HG03558 (cell line): Measurements from ENCODE around the gene SYTL5.

Experiments used
- ATAC-seq: cut with Tn5 transposase; IDR thresholded peaks from one replicate; pipeline ENCODE4 v1.9.1; 2021; ENCODE audit warnings: moderate number of reproducible peaks; ENCODE audit not compliant: unreplicated experiment; ENCODE audit errors: extremely low read depth

The SYTL5 gene

DNA sequence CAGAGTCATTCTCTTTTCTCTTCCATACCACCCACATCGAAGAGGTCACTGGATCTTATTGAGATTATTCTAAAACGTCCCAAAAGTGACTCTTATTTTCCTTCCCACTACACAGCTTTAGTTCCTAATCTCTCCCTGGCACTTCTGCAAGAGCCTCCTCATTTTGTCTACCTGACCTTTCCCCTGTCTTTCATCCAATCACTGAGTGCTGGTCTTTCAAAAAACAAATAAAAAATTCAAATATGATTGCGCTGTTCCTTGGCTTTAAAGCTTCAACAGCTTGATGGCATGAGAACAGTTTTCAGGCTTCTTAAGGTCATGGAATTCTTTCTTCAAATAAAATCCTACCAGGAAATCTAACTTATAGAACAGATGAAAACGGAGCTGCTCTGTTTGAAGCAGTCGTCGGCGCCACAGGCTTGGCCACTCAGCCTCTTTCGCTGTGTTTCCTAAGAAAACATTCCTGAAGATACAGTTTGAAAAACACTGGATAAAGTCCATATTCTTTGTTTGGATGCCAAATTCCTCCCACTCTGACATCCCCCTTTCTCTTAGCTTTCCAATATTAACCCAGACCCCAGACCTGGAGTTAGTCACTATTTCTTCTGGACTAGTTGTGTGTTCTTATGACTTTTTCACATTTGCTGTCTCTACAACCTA lies 12.5 kb downstream of the SYTL5 start:
- no peak for ATAC-seq

DNA sequence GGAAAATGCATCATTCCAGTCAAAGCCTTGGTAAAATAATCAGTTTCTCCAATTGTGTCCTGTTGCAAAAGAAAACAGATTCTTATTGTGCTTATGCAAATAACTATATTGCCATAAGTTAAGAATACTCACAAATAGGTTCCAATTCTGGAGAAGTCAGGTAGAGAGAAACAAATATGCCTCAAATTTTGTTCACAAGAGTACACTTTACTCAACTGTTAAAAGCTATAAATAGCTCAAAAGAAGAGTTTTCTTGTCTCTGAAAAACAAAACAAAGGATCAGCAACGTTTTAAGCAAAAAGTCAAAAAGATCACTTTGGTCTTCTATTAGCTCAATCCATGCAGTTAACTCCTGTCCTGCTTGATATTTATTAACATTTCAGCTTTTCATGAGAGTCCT lies 21.9 kb downstream of the SYTL5 start:
- no peak for ATAC-seq

DNA sequence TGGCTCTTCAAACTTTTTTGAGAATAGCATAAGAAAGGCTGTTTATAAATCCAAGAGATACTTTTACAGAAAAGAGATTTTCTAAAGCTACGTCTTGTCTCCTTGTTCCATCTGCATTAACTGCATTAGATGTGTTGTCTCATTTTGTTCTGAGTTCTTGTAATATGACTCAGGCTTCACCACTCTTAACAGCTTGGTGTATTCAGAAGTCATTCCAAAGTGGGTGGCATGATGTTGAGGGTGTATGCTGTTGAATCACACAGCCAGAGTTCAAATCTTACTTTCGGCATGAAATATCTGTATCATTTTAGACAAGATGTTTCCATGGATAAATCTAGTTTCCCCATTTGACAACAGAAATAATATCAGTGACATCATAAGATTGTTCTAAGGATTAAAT lies 30.1 kb downstream of the SYTL5 start:
- no peak for ATAC-seq

DNA sequence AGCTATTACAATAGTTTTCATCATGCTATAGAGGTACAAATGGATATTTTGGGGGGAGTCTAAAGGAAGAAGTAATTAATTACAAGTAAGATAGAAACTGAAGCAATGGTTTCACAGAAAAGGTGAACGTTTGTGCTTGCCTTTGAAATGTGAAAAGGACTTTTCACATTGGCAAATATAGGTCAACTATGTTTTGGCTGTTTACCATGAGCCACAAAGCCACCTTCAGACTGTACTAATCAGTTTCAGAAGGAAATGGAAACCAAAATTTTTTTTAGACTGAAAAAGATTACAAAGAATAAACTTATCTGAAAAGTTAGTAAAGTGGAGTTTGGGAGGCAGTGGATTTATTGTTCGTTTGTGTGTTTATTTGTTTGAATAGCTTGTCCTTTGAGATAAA lies 32.1 kb downstream of the SYTL5 start:
- ATAC-seq, result no peak

DNA sequence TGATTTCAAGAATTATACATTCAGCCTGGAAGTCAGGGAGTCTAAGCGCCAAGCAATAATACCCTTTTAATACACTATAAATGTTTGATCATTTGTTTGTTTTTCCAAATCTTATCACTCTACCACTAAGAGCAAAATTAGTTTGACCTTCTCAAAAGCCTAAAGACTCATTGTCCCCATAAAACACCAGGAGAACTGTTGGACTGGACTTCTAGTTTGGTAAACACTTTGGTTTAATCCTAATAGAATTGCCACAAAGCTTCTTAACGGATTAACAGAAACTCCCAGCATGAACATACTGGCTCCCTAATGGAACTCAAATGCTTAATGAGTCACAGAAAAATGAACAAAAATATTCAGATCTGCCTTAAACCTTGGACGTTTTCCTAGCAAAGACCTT lies 34.9 kb downstream of the SYTL5 start:
- no peak for ATAC-seq

DNA sequence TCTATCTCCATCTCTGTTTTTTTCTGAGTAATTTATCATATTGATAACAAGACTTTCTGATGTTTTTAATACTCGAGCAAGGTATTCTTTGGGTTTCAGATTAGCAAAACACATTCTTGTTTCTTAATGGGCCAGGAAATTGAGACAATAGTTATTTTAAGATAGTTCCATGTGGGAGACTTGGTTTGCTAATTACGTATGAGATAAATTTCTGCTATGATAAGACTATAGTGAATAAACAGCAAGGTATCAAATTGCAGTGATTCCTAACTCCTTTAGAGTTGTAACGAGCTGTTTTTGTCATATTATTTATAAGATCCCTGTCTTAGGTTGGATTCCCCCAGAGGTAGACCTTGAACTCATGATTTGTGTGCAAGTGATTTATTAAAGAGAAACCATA lies 38.3 kb downstream of the SYTL5 start:
- no peak for ATAC-seq

DNA sequence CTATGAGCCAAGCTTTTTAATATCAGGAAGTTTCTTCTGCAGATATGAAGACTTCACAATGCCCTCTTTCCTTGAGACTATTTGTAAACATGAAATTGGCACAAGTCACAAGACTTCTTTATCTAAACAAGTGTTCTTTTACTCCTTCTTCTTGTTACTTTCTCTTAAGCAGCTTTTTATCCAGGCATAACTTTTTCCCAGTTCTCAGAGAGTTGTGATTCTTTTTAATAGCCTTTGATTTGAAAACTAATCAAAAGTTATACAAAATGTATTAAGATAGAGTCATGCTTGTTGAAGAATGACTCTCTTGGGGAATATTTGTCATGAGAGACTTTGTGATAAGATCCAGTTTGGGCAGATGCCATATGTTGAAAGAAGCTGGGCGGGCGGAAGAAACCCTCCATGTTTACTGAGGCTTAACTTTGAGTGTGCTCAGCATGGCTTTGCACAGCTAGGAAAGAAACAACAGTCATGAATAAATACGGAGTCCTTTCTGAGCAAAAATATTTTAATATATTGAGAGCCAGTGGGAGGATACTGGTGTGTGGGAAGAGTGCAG lies 39.3 kb downstream of the SYTL5 start:
- ATAC-seq, result no peak

DNA sequence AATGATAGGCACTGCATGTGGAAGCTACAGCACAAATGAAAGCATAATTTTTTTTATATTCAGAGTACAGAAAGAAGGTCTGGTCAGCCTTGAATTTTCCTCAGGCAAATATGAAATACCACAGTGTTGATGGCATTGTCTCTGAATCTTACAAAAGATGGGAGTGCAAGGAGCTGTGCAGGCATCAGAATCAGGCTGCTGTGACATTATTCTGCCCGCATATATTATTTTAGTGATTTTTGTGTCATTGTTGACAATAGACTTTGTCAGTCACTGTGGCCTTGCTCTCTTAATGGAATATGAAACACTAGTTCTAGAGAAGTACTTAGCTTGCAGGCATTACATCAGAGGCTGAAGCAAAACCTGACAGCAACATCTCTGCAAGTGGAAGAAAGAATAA lies 42.5 kb downstream of the SYTL5 start:
- ATAC-seq, result no peak

DNA sequence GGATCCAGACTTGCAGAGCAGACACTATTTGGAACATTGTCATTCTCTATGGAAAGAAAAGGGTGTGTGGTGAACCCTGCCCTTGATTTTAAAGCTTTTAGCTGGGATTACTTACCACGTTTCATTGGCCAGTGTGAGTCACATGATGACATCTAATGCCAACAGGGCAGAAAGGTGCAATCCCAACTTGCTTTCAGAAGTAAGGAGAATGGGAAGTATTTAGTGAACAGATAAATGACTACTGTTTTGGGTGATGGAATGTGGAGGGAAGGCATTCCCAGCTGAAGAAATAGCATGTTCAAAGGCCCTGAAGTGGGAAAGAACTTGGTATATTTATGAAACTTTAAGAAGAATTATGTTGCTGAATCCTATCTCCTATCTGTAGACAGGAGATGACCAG lies 44.5 kb downstream of the SYTL5 start:
- no peak for ATAC-seq

DNA sequence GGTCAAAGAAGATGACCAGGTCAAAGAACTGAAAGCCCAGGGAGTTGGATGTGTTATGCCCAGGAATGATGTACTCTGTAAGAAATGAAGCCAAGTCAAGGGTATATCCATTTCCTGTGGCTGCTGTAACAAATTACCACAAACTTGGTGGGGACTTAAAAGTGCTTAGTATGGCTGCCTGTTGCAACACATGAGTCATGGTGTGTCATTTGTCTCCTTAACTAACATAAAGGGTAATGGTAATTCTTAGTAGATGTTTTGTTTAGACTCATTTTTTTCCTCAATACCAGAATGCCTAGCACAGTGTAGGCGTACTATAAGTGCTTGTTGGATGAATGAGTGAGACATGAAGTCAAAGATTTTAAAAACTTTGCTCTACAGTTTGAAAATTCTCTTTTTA lies 45.7 kb downstream of the SYTL5 start:
- ATAC-seq, result no peak

DNA sequence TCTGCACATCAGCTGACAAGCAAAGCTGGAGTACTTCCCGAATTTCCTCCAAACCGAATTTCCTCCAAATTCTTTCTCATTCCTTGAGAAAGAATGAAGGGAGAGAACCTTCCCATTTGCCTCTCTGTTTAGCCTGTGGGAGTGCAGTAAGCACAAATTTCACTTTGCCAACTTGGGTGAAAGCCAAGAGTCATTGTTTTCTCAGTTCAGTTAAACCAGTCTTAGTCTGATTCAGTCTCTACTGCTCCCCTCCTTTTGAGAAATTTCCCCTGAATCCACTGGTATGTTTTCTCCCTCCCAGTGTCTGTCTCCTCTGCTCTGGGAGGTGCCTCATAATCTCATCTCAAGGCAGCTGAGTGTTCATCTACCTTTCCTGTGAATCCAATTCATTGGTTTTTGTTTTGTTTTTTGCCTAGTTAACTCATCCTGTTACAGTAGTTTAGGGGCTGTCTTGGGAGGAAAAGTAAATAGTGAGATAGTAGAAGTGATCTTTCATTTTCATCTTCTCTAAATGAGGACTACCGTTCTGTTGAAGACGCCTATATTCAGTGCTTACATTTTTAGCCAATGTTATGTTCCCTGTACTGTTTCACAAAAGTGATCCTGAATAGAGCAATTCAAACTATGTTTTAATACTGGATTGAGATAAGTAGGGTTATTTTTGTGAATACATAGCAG lies 49.0 kb downstream of the SYTL5 start:
- no peak for ATAC-seq

DNA sequence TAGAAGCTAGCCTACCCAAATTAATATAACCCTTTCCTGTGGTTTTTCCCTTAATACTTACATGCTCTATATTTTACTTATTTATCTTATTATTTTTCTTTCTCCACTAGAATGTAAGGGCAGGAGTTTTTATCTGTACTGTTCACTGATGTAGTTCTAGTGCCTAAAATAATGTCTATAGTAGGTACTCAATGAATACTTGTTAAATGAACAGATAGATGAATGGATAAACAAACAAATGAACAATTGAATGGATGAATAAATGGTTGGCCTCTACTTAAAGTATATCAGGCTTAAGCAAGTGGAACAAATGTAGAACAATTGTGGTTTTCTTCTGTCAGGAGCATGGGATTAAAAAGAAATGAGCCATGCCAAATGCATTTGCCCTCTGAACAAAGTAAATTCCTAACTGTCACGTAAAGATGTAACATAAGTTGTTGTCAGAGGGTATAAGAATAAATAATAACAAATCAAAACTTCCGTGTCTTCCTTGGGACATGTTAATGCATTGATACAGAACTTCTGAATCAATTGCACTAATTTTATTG lies 54.1 kb downstream of the SYTL5 start:
- ATAC-seq, result no peak

DNA sequence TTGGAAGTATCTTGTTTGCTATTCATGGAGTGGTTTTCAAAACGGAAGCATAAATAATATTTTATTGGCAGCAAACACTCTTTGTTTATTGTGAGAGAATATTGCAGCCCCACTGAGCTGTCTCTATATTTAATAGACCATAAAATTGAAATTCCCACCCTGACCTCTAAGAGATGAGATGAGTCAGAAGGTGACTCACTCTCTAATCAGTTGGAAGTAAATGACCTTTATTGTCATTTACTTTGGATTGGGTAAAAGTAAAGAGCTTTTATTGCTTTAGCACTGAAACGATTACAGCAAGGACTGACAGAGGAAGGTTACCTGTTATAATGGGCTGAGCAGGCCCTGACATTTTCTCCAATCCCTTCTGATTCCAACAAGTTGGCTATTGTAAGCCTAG lies 55.0 kb downstream of the SYTL5 start:
- ATAC-seq, result no peak

DNA sequence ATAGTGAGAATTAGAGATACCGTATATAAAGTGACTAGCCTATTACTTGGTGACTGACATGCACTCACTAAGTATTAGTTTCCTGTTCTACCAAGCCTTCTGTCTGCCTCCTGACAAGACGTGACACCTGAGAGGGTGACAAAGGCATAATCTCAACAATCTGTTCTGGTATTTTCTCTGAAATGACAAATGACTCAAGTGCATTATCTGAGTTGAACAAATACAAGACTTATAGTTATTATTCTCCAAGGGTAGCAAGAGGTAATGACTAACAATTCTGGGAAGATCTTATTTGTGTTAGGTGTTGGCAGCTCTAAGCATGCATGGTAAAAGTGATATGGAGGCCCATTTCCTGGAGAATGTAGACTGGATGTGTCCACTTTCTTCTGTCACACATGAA lies 60.6 kb downstream of the SYTL5 start:
- no peak for ATAC-seq

DNA sequence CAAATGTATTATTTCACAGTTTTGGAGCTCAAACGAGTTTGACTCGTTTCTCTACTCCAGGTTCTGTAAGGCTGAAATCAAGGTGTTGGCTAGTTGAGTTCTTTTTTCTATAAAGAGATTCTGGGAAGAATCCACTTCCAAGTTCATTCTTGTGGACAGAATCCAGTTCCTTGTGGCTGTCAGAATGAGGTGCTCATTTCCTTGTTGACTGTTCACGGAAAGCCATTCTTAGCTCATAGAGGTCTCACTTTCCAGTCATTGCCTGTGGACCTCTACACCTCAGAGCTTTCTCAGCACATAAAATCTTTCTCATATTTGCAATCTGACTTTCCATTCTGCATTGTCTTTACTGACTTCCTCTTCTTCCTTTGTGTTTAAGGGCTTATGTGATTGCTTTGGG lies 62.9 kb downstream of the SYTL5 start:
- no peak for ATAC-seq

DNA sequence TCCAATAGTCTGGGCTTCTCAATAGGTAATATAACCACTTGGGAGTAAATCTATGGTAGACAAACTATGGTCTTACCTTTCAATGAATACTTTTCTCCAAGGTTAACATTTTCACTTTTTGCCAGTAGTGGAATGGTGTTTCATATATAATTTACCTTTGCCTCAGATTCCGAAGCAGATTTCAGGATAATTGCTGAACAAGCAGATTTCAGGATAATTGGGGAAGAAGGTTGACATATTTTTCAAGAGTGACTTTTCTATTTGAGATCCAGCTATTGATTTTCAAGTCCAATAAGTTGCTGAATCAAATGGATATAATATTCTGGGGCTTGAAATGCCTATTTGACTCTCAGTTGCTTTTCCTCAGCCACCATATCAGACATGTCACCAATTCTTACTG lies 63.6 kb downstream of the SYTL5 start:
- ATAC-seq, result no peak

DNA sequence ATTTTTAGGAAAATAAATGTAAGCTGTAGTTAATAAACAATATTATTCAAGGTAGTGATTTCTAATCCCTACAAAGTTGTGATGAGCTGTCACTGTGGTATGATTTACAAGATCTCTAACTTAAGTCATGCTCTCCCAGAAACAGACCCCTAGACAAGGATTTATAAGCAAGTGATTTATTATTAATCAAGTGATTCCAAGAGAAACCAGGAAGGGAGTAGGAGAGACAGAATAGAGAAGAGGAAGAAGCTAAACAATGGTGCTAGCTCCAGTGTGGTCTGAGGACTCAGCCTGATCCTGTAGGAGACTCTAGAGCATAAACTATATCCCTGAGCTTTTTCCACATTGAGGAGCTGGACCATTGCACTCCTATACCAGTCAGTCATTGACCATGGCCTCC lies 73.1 kb downstream of the SYTL5 start:
- ATAC-seq, result no peak

DNA sequence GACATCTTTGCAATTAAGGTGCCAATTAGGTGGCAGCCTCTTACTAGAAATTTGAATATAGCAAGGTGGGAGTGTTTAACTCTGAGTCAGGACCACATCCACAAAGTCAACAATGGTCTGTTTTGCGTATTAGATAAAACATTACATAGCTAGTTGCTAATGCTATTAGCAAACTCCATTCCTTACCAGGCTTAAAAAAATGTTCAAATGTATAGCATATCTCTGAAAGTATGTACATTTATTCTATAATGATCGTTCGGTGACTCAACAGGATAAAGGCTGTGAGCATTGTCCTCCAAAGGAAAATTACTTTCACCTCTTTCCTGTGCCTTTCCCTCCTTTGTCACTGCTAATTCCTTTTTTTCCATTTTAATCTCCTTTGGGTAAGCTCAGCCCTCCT lies 74.5 kb downstream of the SYTL5 start:
- ATAC-seq, result no peak

DNA sequence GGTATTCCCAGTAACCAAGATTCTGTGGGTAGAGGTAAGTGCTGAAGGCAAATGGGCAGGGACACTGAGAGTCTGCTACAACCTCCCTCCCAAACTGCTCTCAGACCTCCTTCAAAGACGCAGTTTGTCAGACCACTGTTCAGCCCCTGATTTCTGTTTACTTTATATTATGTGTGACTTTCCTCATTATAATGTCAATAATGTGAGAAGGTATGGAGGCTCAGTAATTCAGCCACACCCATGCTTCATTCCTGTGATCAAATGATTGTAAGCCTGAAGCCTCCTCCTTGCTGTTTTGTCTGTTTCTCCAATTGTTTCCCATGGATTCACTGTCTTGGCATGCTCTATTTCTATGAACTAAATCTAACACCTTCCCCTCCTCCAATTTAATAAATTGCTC lies 75.6 kb downstream of the SYTL5 start:
- no peak for ATAC-seq

DNA sequence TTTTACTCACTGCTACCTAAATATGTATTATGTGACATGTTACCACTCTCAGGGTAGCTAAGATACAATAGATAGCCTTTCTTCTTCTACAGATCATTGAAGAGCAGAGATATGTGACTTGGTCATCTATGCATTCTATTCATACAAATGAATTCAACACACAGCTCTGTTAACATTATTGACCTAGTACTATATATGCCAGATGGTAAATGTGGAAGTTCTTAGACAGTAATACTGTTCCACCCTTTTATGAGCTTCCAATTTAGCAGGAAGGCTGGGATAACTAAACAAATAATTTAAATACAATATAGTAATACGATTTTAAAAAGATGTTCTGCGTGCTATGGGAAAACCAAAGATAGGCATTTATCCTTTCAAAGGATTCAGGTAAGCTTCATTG lies 76.0 kb downstream of the SYTL5 start:
- ATAC-seq, result no peak

DNA sequence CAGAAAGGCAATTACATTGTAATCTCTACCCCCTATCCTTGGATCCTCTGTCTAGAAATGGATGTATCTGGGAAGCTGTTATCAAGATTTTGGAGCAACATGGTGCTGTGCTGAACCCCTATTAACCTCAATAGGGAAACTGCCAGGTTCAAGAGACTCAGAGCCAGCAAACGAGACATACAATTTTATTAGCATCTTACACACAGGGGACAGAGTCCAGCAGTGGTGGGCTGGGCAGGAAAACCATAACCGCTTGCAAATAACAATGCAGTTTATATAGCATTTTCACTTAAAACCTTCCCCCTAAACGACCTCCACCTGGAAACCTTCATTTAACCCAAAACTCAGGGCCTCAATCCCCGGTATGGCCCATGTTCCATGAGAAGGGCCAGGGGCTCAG lies 79.5 kb downstream of the SYTL5 start:
- ATAC-seq, result no peak
